B cell (primary cell): Measurements from ENCODE around the gene MED22.

ENCODE experiments used
- EZH2 ChIP-seq: IDR thresholded peaks from 2 replicates; pipeline ENCODE4 v1.6.1; 2012; ENCODE audit warnings: borderline replicate concordance, low read depth, mild to moderate bottlenecking, moderate library complexity, low read length; ENCODE audit not compliant: insufficient read depth, poor library complexity, severe bottlenecking
- TF ChIP-seq, protein P1 (sequence below): fragments of 200-600 bp; IDR thresholded peaks from one replicate; pipeline ENCODE4 v1.8.0; 2022; ENCODE audit warnings: antibody characterized with exemption, mild to moderate bottlenecking

DNA sequence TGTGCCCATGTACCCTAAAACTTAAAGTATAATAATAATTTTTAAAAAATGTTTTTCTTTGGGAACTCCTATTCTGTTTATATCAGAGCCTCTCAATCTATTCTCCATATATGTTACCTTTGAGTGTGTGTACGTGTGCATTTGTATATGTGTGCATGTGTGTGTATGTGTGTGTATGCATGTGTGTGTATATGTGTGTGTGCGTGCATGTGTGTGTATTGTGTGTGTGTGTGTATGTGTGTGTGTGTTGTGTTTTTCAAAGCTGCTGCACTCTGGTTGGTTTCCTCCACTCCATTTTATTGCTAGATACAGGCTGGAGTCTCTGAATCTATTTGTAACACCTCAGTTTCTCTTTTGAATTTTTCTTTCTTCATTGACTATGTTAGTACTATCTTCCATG lies 31.9 kb downstream of the MED22 start:
- TF ChIP-seq, protein P1, sequence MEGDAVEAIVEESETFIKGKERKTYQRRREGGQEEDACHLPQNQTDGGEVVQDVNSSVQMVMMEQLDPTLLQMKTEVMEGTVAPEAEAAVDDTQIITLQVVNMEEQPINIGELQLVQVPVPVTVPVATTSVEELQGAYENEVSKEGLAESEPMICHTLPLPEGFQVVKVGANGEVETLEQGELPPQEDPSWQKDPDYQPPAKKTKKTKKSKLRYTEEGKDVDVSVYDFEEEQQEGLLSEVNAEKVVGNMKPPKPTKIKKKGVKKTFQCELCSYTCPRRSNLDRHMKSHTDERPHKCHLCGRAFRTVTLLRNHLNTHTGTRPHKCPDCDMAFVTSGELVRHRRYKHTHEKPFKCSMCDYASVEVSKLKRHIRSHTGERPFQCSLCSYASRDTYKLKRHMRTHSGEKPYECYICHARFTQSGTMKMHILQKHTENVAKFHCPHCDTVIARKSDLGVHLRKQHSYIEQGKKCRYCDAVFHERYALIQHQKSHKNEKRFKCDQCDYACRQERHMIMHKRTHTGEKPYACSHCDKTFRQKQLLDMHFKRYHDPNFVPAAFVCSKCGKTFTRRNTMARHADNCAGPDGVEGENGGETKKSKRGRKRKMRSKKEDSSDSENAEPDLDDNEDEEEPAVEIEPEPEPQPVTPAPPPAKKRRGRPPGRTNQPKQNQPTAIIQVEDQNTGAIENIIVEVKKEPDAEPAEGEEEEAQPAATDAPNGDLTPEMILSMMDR: no peak
- TF ChIP-seq EZH2: no peak
